HepG2 (cell line): ENCODE results near the gene SPHK1. TPM values are rescaled to one million over a fixed set of nuclear protein-coding genes. Genes with fewer than 3 reads are reported as not detected.

Source experiments
- ATRX ChIP-seq: sonication (generic); formaldehyde crosslinking; IDR thresholded peaks from 2 replicates; pipeline ENCODE4 v1.4.0; 2020; ENCODE audit warnings: missing genetic modification reagents, borderline replicate concordance
- CCDC6 ChIP-seq: sonication (generic); formaldehyde crosslinking; IDR thresholded peaks from 2 replicates; pipeline ENCODE4 v1.8.1; 2022; ENCODE audit warnings: mild to moderate bottlenecking, missing genetic modification reagents, moderate library complexity
- CREBL2 ChIP-seq: sonication (generic); formaldehyde crosslinking; IDR thresholded peaks from 2 replicates; pipeline ENCODE4 v1.8.1; 2023; ENCODE audit warnings: missing genetic modification reagents, mild to moderate bottlenecking, borderline replicate concordance
- HOXA9 ChIP-seq: sonication (generic); formaldehyde crosslinking; IDR thresholded peaks from 2 replicates; pipeline ENCODE4 v1.8.1; 2022; ENCODE audit warnings: missing genetic modification reagents, mild to moderate bottlenecking, moderate library complexity, borderline replicate concordance
- KAT2B ChIP-seq: fragments of 150-350 bp; IDR thresholded peaks from 2 replicates; pipeline ENCODE4 v1.6.1; 2014; ENCODE audit warnings: low read depth, low read length, borderline replicate concordance
- PHF20 ChIP-seq: sonication (generic); formaldehyde crosslinking; IDR thresholded peaks from 2 replicates; pipeline ENCODE4 v1.5.0; 2020; ENCODE audit warnings: mild to moderate bottlenecking, missing genetic modification reagents
- SNAI1 ChIP-seq: sonication (generic); formaldehyde crosslinking; IDR thresholded peaks from 2 replicates; pipeline ENCODE4 v1.5.0; 2020; ENCODE audit warnings: mild to moderate bottlenecking, missing genetic modification reagents, borderline replicate concordance
- SP140L ChIP-seq: sonication (generic); formaldehyde crosslinking; IDR thresholded peaks from 2 replicates; pipeline ENCODE4 v1.4.0; 2020; ENCODE audit warnings: missing genetic modification reagents, borderline replicate concordance
- TARDBP ChIP-seq: sonication (generic); formaldehyde crosslinking; IDR thresholded peaks from 2 replicates; pipeline ENCODE4 v1.8.0; 2022; ENCODE audit warnings: mild to moderate bottlenecking, missing genetic modification reagents
- TMF1 ChIP-seq: sonication (generic); formaldehyde crosslinking; IDR thresholded peaks from 2 replicates; pipeline ENCODE4 v1.8.1; 2022; ENCODE audit warnings: low read depth, missing genetic modification reagents
- TOE1 ChIP-seq: sonication (generic); formaldehyde crosslinking; IDR thresholded peaks from 2 replicates; pipeline ENCODE4 v1.4.0; 2020; ENCODE audit warnings: mild to moderate bottlenecking, missing genetic modification reagents
- U2AF2 ChIP-seq: fragments of 200-400 bp; formaldehyde crosslinking; IDR thresholded peaks from 2 replicates; pipeline ENCODE4 v1.6.1; 2017; ENCODE audit warnings: low read depth, mild to moderate bottlenecking, low read length
- ZBTB1 ChIP-seq: sonication (generic); formaldehyde crosslinking; IDR thresholded peaks from 2 replicates; pipeline ENCODE4 v1.4.0; 2020; ENCODE audit warnings: missing genetic modification reagents, borderline replicate concordance
- ZBTB34 ChIP-seq: sonication (generic); formaldehyde crosslinking; IDR thresholded peaks from 2 replicates; pipeline ENCODE4 v1.8.0; 2022; ENCODE audit warnings: mild to moderate bottlenecking, missing genetic modification reagents
- ZBTB7B ChIP-seq: sonication (generic); formaldehyde crosslinking; IDR thresholded peaks from 2 replicates; pipeline ENCODE4 v1.4.0; 2020; ENCODE audit warnings: missing genetic modification reagents
- ZFP36L1 ChIP-seq: sonication (generic); formaldehyde crosslinking; IDR thresholded peaks from 2 replicates; pipeline ENCODE4 v1.8.0; 2022; ENCODE audit warnings: mild to moderate bottlenecking, missing genetic modification reagents, moderate library complexity
- ZFP37 ChIP-seq: sonication (generic); formaldehyde crosslinking; IDR thresholded peaks from 2 replicates; pipeline ENCODE4 v1.4.0; 2020; ENCODE audit warnings: missing genetic modification reagents, borderline replicate concordance
- ZFX ChIP-seq: sonication (generic); formaldehyde crosslinking; IDR thresholded peaks from 2 replicates; pipeline ENCODE4 v1.4.0; 2020; ENCODE audit warnings: mild to moderate bottlenecking, low read depth, missing genetic modification reagents, moderate library complexity
- ZNF570 ChIP-seq: sonication (generic); formaldehyde crosslinking; IDR thresholded peaks from 2 replicates; pipeline ENCODE4 v1.4.0; 2020; ENCODE audit warnings: mild to moderate bottlenecking, missing genetic modification reagents, borderline replicate concordance
- ZNF605 ChIP-seq: sonication (generic); formaldehyde crosslinking; IDR thresholded peaks from 2 replicates; pipeline ENCODE4 v1.8.0; 2022; ENCODE audit warnings: mild to moderate bottlenecking, missing genetic modification reagents
- ZNF629 ChIP-seq: sonication (generic); formaldehyde crosslinking; conservative IDR thresholded peaks from 2 replicates; pipeline ENCODE4 v1.5.0; 2020; ENCODE audit warnings: missing genetic modification reagents
- ZNF672 ChIP-seq: sonication (generic); formaldehyde crosslinking; IDR thresholded peaks from 2 replicates; pipeline ENCODE4 v1.8.1; 2022; ENCODE audit warnings: missing genetic modification reagents
- ZNF710 ChIP-seq: sonication (generic); formaldehyde crosslinking; IDR thresholded peaks from 2 replicates; pipeline ENCODE4 v1.5.0; 2020; ENCODE audit warnings: mild to moderate bottlenecking, missing genetic modification reagents, borderline replicate concordance
- ZNF746 ChIP-seq: sonication (generic); formaldehyde crosslinking; IDR thresholded peaks from 2 replicates; pipeline ENCODE4 v1.8.0; 2022; ENCODE audit warnings: mild to moderate bottlenecking, missing genetic modification reagents
- ZNF749 ChIP-seq: sonication (generic); formaldehyde crosslinking; IDR thresholded peaks from 2 replicates; pipeline ENCODE4 v1.8.0; 2022; ENCODE audit warnings: mild to moderate bottlenecking, missing genetic modification reagents, moderate library complexity, borderline replicate concordance
- ZNF772 ChIP-seq: sonication (generic); formaldehyde crosslinking; IDR thresholded peaks from 2 replicates; pipeline ENCODE4 v1.5.0; 2020; ENCODE audit warnings: mild to moderate bottlenecking, missing genetic modification reagents
- ZSCAN25 ChIP-seq: sonication (generic); formaldehyde crosslinking; IDR thresholded peaks from 2 replicates; pipeline ENCODE4 v1.8.0; 2022; ENCODE audit warnings: mild to moderate bottlenecking, missing genetic modification reagents
- ZSCAN31 ChIP-seq: sonication (generic); formaldehyde crosslinking; IDR thresholded peaks from 2 replicates; pipeline ENCODE4 v1.5.0; 2020; ENCODE audit warnings: low read depth, mild to moderate bottlenecking, missing genetic modification reagents
- polyA plus RNA-seq, 8 experiments: library from polyadenylated mRNA; depleted of rRNA in 3 of 8; stranded (reverse) in 7 of 8; unstranded in 1 of 8; fragments of >200 nt; fragmentation: Illumina TruSeq in 4 of 8; extraction: Trizol in 4 of 8; gene quantifications; 2 replicates each; pipeline versions ENCODE4 v1.2.1 to v1.2.3, GENCODE V29; 2011 to 2016; ENCODE audit warnings: low read depth in 4 of 8, missing spikeins in 1 of 8, mixed read lengths in 1 of 8; ENCODE audit not compliant: insufficient read depth in 1 of 8
- total RNA-seq, 5 experiments: library from RNA; depleted of rRNA; stranded (reverse); fragments of >200 nt; fragmentation: Illumina TruSeq; extraction: Trizol; gene quantifications; 2 replicates each; pipeline ENCODE4 v1.2.3, GENCODE V29; 2016; ENCODE audit warnings: low read depth in 1 of 5

SPHK1 gene
- total and polyA plus RNA-seq, 2 of the 13 experiments (the other 11 are each of a cell fraction or from before 2014, with no cell fraction given), result 129 to 160 TPM

GRCh38 chr17:76385892-76386786, 1.7 kb downstream of the SPHK1 start (continued):
- TF ChIP-seq TARDBP (CRISPR knock-in tag) (peak; percentile 93; the same call in 1 of the 2 replicates), SP140L (CRISPR knock-in tag) (peak; percentile 97; the same call in 1 of the 2 replicates), ZFX (CRISPR knock-in tag) (peak; percentile 95), ZNF746 (CRISPR knock-in tag) (peak; percentile 82), ZNF772 (CRISPR knock-in tag) (peak; percentile 96), ZFP37 (CRISPR knock-in tag) (peak; percentile 99), SNAI1 (no peak), ZNF672 (CRISPR knock-in tag) (no peak), PHF20 (CRISPR knock-in tag) (peak; percentile 67), ZBTB1 (CRISPR knock-in tag) (no peak), ZBTB7B (CRISPR knock-in tag) (0 out of 2 replicates have a peak, but pooled peaks have one; percentile 75), ATRX (no peak), ZSCAN25 (CRISPR knock-in tag) (peak; percentile 93), CCDC6 (CRISPR knock-in tag) (peak; percentile 99), ZFP36L1 (peak; percentile 98; the same call in 1 of the 2 replicates), ZNF629 (CRISPR knock-in tag) (peak; percentile 79), HOXA9 (peak; percentile 80; the same call in 1 of the 2 replicates), TOE1 (CRISPR knock-in tag) (peak; percentile 94), KAT2B (no peak), ZSCAN31 (CRISPR knock-in tag) (peak; percentile 94), ZNF749 (peak; percentile 96), ZNF605 (peak; percentile 100), U2AF2 (no peak), CREBL2 (peak; percentile 98), TMF1 (peak; percentile 99), ZBTB34 (CRISPR knock-in tag) (peak; percentile 90), ZNF710 (peak; percentile 22; the same call in 1 of the 2 replicates), ZNF570 (CRISPR knock-in tag) (peak; percentile 97)
